HL-60 (cell line): ENCODE results near the gene FGF14.

ENCODE experiments used
- CTCF ChIP-seq: IDR thresholded peaks from one replicate; pipeline ENCODE4 v1.5.1; 2011; ENCODE audit warnings: low read length, control low read depth, inconsistent platforms; ENCODE audit not compliant: insufficient read depth
- GABPA ChIP-seq: IDR thresholded peaks from 2 replicates; pipeline ENCODE4 v1.6.1; 2012; ENCODE audit warnings: low read depth
- POLR2AphosphoS5 ChIP-seq: IDR thresholded peaks from 2 replicates; pipeline ENCODE4 v1.6.1; 2012; ENCODE audit warnings: low read depth

GRCh38 chr13:101792189-101792588 lies 609.7 kb downstream of the FGF14 start:
- TF ChIP-seq CTCF (no peak), POLR2AphosphoS5 (no peak), GABPA (no peak)
